Mesodermal cell (in vitro differentiated cells): Measurements from ENCODE around the gene TTBK2.

ENCODE experiments used
- H3K27ac ChIP-seq: 2 replicates; pipeline ENCODE4 v1.7.0; 2013; ENCODE audit warnings: mild to moderate bottlenecking, low read depth, low read length, moderate library complexity; ENCODE audit not compliant: severe bottlenecking
- H3K36me3 ChIP-seq: 2 replicates; pipeline ENCODE4 v1.7.1; 2013; ENCODE audit warnings: mild to moderate bottlenecking, low read length, moderate library complexity; ENCODE audit not compliant: control insufficient read depth, insufficient read depth
- H3K4me1 ChIP-seq: one replicate; pipeline ENCODE4 v1.7.1; 2013; ENCODE audit warnings: mild to moderate bottlenecking, low read length; ENCODE audit not compliant: insufficient read depth, control insufficient read depth, poor library complexity, severe bottlenecking
- H3K4me3 ChIP-seq: 2 replicates; pipeline ENCODE4 v1.7.0; 2013; ENCODE audit warnings: low read length, control low read depth, mild to moderate bottlenecking; ENCODE audit not compliant: insufficient read depth, poor library complexity, severe bottlenecking; ENCODE audit errors: extremely low read depth
- H3K9me3 ChIP-seq: 2 replicates; pipeline ENCODE4 v1.7.1; 2013; ENCODE audit warnings: mild to moderate bottlenecking, low read length, moderate library complexity; ENCODE audit not compliant: control insufficient read depth
- WGBS, 2 experiments: methylation state at CpG; one replicate each; pipeline ENCODE4 v1.1.5; 2013; ENCODE audit warnings: missing lambda C conversion rate in 2 of 2; ENCODE audit not compliant: insufficient coverage in 2 of 2; 5-methylcytosine and 5-hydroxymethylcytosine counted together

The TTBK2 gene

DNA sequence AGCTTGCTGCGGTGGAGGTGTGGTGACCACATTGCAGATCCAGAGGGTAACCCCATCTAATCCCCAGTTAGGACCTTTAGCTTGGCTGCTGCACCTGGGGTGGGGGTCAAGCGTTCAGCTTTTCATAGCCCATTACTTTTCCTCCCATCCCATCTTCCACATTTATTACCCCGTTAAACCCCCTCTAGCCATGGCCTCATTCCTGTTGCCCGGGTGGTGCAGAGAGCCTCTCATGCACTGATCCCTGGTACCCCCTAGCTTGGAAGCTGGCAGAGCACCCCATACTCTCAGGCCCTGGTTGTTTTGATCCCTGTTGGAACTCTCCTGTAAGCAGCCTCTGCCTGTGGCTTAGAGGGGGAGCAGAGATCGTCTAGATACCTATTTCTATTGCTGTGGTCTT lies 204.5 kb downstream of the TTBK2 start:
- Histone ChIP-seq H3K4me3 (no peak overlapping the region), H3K9me3 (no peaks in the 10 kb centered on the region), H3K4me1 (no peaks in the 10 kb centered on the region), H3K36me3 (peaks cover 17% of the 10 kb centered on the region), H3K27ac (no peak overlapping the region)
- WGBS, 2 experiments = 89 to 96% methylated on average over 3 to 5 of the region's 5 CpGs

DNA sequence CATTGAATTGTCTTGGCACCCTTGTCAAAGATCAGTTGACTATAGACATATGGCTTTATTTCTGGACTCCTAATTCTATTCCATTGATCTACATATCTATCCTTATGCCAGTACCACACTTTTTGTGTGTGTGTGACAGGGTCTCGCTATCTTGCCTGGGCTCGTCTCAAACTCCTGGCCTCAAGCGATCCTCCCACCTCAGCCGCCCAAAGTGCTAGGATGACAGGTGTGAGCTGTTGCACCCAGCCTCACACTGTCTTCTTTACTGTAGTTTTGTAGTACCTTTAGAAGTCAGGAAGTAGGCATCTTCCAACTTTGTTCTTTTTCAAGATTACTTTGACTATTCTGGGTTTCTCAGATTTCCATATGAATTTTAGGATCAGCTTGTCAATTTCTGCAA lies 208.0 kb downstream of the TTBK2 start:
- H3K36me3 ChIP-seq = no peaks in the 10 kb centered on the region
- H3K9me3 ChIP-seq = no peaks in the 10 kb centered on the region
- no peak overlapping the region for H3K27ac ChIP-seq
- H3K4me3 ChIP-seq = no peak overlapping the region
- H3K4me1 ChIP-seq = no peaks in the 10 kb centered on the region
- 90% methylated on average over 4 of the region's 4 CpGs; no CpG with 5 or more reads in 1 of the 2 experiments for WGBS, 2 experiments

DNA sequence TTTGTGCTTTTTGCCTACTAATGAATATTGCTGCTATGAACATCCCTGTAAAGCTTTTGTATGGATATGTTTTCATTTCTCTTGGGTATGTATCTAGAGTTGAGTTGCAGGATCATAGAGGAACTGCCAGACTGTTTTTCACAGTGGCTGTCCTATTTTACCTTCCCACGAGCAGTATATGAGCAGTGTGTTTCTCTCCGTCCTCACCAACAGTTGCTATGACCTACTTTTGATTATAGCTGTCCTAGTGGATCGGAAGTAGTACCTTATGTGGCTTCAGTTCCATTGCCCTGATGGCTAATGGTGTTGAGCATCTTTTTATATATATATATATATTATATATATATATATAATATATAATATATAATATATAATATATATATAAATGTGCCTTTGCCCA lies 208.8 kb downstream of the TTBK2 start:
- no peaks in the 10 kb centered on the region for H3K9me3 ChIP-seq
- H3K27ac ChIP-seq = no peak overlapping the region
- no peak overlapping the region for H3K4me3 ChIP-seq
- WGBS, 2 experiments = no CpG with 5 or more reads among the region's 3 CpGs
- no peaks in the 10 kb centered on the region for H3K4me1 ChIP-seq
- no peaks in the 10 kb centered on the region for H3K36me3 ChIP-seq

DNA sequence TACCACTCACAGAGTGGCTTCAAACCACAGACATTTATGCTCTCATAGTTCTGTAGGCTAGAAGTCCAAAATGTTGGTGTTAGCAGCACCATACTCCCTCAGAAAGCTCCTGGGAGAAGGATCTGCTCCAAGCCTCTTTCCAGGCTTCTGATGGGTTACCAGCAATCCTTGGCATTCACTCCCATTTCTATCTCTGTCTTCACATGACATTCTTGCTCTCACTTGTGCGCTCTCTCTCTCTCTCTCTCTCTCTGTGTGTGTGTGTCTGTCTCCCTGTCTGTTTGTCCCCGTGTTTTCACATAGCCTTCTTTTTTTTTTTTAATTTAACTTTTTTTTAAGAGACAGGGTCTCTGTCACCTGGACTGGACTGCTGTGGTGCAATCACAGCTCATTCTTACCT lies 209.9 kb downstream of the TTBK2 start:
- H3K27ac ChIP-seq = no peak overlapping the region
- H3K36me3 ChIP-seq = no peaks in the 10 kb centered on the region
- 83 to 100% methylated on average over 1 of the region's 2 CpGs for WGBS, 2 experiments
- H3K4me3 ChIP-seq = no peak overlapping the region
- no peaks in the 10 kb centered on the region for H3K4me1 ChIP-seq
- no peaks in the 10 kb centered on the region for H3K9me3 ChIP-seq

DNA sequence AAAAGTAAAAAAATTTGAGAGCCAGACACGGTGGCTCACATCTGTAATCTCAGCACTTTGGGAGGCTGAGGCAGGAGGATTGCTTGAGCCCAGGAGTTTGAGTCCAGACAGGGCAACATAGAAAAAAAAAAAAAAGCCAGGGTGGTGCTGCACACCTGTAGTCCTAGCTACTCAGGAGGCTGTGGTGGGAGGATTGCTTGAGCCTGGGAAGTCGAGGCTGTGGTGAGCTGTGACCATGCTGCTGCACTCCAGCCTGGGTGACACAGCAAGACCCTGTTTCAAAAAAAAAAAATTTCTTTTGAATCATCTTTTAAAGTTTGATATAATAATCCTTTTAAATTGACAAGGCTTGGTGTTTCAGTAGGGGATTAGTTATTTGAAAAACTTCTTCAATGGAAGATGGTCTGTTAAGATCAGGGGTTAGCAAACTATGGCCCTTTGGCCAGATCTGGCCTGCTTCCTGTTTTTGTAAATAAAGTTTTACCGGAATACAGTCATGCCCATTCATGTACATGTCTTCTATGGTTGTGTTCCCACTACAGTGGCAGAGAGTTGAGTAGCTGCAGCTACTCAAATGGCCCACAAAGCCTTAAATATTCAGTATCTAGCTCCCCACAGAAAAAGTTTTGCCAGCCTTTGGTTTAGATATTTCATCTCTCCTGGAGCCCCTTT lies 212.6 kb downstream of the TTBK2 start:
- Histone ChIP-seq H3K4me3 (no peak overlapping the region), H3K9me3 (no peaks in the 10 kb centered on the region), H3K36me3 (no peaks in the 10 kb centered on the region), H3K4me1 (no peaks in the 10 kb centered on the region), H3K27ac (no peak overlapping the region)
- WGBS, 2 experiments = 93 to 95% methylated on average over 2 to 3 of the region's 3 CpGs

DNA sequence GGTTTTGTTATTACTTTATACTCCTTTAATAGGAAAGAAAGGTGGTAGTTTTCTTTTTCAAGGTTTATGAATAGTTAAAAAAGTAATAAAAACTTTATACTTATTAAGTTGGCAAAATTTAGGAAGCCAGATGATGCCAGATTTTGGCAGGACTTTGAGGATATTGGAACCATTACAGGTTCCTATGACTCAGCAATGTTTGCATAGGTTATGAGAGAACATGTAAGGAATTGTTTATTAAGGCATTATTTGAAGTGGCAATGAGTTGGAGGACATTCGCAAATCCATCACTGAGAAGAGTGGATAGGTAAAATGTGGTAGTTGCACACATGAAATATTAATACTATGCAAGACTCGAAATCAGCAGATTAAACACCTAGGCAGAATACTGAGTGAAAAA lies 213.5 kb downstream of the TTBK2 start:
- Histone ChIP-seq H3K36me3 (no peaks in the 10 kb centered on the region), H3K9me3 (no peaks in the 10 kb centered on the region), H3K4me1 (no peaks in the 10 kb centered on the region), H3K27ac (no peak overlapping the region), H3K4me3 (no peak overlapping the region)
- WGBS, 2 experiments = 100% methylated on average over 1 of the region's 2 CpGs; no CpG with 5 or more reads in 1 of the 2 experiments

GRCh38 chr15:42705336-42705735 lies 215.2 kb downstream of the TTBK2 start:
- Histone ChIP-seq H3K9me3 (peaks cover 7% of the 10 kb centered on the region), H3K27ac (no peak overlapping the region), H3K36me3 (peaks cover 5% of the 10 kb centered on the region), H3K4me1 (no peaks in the 10 kb centered on the region), H3K4me3 (no peak overlapping the region)
- 98 to 100% methylated on average over 4 to 5 of the region's 5 CpGs for WGBS, 2 experiments

DNA sequence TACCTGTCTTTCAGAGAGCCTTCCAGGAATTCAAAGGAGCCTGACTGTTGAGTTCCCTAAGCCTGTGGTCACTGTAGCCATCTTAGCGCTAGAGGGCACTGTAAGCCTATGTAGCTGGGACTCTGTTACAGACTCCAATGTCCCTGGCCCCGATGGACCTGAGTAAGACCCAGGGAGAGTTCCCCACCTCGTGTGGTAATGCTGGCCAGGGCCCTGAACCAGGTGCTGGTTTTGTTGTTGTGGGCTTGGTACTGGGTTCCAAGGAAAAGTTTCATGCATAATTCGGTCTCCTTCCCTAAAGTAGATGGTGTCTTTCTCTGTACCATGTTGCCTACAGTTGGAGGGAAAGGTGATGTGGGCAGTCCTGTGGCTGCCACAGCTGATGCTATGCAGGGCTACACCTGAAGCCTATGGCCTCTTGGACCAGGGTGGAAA lies 216.1 kb downstream of the TTBK2 start:
- Histone ChIP-seq H3K9me3 (peaks cover 10% of the 10 kb centered on the region), H3K36me3 (peaks cover 9% of the 10 kb centered on the region), H3K4me1 (no peaks in the 10 kb centered on the region), H3K27ac (no peak overlapping the region), H3K4me3 (no peak overlapping the region)
- WGBS, 2 experiments = 25 to 40% methylated on average over 1 to 3 of the region's 4 CpGs

DNA sequence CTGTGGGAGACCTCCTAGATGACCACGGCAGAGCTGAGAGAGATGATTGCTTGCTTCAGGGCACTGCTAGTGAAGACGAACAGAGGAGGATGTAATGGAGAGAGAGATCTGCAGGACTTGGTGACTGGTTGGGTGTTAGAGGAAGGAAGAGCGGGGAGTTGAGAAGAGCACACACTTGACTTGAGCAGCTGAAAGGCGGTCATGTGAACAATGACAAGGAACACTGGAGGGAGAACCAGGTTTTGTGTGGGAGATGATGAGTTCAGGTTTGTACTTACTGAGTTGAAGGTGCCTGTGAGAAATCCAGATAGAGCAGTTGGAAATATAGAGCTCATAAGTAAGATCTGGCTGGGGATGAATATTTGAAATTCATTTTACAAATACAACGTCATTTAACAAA lies 224.0 kb downstream of the TTBK2 start:
- Histone ChIP-seq H3K36me3 (peaks cover 9% of the 10 kb centered on the region), H3K4me3 (no peak overlapping the region)

DNA sequence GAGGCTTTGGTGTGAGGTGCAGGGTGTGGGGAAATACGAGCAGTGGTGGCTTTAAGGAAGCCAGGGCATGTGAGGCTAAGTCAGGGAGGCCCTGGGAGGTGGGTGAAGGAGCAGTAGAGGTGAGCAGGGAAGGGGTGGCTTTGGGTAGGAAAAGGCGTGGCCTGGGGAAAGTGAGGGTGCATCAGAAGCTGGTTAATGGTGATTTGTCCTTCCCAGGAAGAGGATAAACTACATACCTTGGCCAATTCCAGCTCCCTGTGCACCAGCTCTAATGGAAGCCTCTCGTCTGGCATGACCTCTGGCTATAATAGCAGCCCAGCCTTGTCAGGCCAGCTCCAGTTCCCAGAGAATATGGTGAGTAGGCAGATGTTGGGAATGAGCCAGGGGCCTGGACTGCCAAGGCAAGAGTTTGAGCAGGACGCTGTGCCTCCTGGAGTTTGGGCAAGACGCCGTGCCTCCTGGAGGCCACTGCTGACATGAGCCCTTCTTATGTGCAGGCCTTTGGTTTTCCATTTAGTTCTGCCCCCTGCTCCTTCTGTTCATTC lies 225.0 kb downstream of the TTBK2 start:
- H3K27ac ChIP-seq = no peak overlapping the region
- no peaks in the 10 kb centered on the region for H3K4me1 ChIP-seq
- WGBS, 2 experiments = 86 to 98% methylated on average over 1 to 4 of the region's 6 CpGs
- no peak overlapping the region for H3K4me3 ChIP-seq
- H3K36me3 ChIP-seq = peaks cover 4% of the 10 kb centered on the region
- peaks cover 6% of the 10 kb centered on the region for H3K9me3 ChIP-seq

More for the DNA sequence above, 224.0 kb downstream of the TTBK2 start:
- WGBS, 2 experiments = 94 to 98% methylated on average over 4 of the region's 5 CpGs
- Histone ChIP-seq H3K27ac (no peak overlapping the region), H3K4me1 (no peaks in the 10 kb centered on the region), H3K9me3 (peaks cover 10% of the 10 kb centered on the region)

GRCh38 chr15:42694398-42694797 lies 226.2 kb downstream of the TTBK2 start:
- no peaks in the 10 kb centered on the region for H3K9me3 ChIP-seq
- H3K27ac ChIP-seq = no peak overlapping the region
- no peaks in the 10 kb centered on the region for H3K36me3 ChIP-seq
- no peak overlapping the region for H3K4me3 ChIP-seq
- 88 to 100% methylated on average over 5 to 8 of the region's 10 CpGs for WGBS, 2 experiments
- H3K4me1 ChIP-seq = no peaks in the 10 kb centered on the region
